Central memory CD8-positive, alpha-beta T cell (primary cell): ENCODE measurements around the gene NGRN.

Experiments used
- ATAC-seq: fragments of 150-1000 bp; cut with Tn5 transposase; replicated peaks from 2 replicates; pipeline ENCODE4 v1.10.0; 2022; ENCODE audit warnings: mild to moderate bottlenecking, moderate FRiP score, moderate number of reproducible peaks; ENCODE audit not compliant: poor library complexity, severe bottlenecking; ENCODE audit errors: extremely low read depth
- DNase-seq, 2 donors: peaks; one replicate each; pipeline ENCODE4 v3.0.0; 2021; ENCODE audit warnings: low spot score in 2 of 2
- H3K27ac Mint-ChIP-seq: one replicate; pipeline ENCODE4 v1.8.0; 2022; ENCODE audit warnings: low read depth, mild to moderate bottlenecking, moderate library complexity, mixed read lengths
- H3K27me3 Mint-ChIP-seq: one replicate; pipeline ENCODE4 v1.8.0; 2022; ENCODE audit warnings: mixed read lengths
- H3K36me3 Mint-ChIP-seq: one replicate; pipeline ENCODE4 v1.8.0; 2022; ENCODE audit warnings: mild to moderate bottlenecking, moderate library complexity, mixed read lengths; ENCODE audit not compliant: insufficient read depth
- H3K4me1 Mint-ChIP-seq: one replicate; pipeline ENCODE4 v1.8.0; 2022; ENCODE audit warnings: mixed read lengths
- H3K4me3 Mint-ChIP-seq: one replicate; pipeline ENCODE4 v1.8.0; 2022; ENCODE audit warnings: mild to moderate bottlenecking, moderate library complexity, mixed read lengths
- H3K9me3 Mint-ChIP-seq: one replicate; pipeline ENCODE4 v1.8.0; 2022; ENCODE audit warnings: mixed read lengths

NGRN gene, protein sequence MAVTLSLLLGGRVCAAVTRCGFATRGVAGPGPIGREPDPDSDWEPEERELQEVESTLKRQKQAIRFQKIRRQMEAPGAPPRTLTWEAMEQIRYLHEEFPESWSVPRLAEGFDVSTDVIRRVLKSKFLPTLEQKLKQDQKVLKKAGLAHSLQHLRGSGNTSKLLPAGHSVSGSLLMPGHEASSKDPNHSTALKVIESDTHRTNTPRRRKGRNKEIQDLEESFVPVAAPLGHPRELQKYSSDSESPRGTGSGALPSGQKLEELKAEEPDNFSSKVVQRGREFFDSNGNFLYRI

DNA sequence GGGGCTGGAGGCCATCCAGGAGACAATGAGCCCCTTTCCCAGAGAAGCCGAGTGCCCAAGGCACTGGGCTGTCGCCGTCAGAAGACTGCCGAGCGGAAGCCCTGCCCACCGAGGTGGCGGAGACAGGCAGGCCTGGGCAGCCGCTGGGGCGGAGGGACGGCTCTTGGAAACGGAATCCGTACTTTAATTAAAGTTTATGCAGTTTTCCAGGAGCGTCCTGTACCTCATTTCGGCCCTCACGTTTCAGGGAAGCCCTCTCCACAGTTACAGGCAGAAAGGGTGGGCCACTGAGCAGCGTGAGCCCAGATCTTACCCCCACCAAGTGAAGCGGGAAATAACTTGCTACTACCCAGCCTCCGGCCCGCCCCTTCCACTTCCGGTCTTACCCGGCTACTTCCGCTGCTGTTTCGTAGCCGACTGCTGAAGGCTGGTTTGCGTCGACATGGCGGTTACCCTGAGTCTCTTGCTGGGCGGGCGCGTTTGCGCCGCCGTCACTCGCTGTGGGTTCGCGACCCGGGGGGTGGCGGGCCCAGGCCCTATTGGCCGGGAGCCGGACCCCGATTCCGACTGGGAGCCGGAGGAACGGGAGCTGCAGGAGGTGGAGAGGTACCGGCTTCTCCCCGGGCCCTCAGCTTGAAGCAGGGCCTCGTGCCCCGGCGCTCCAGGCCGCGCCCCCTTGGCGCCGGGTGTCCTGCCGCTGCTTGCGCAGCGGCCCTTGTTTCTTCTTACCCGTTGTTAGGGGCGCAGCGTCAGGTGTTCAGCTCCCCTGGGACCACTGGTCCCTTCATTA is at the start of gene NGRN:
Gene NGRN, plus strand, starts transcription at position 402 of the 790 bp plus-strand sequence. Its CDS starts 41 bp downstream, at position 443.
- Mint-ChIP-seq H3K4me1 (peaks cover 66% of the 10 kb centered on the region), H3K27ac (peak within 1 kb of the TSS; percentile 99), H3K9me3 (no peaks in the 10 kb centered on the region), H3K4me3 (peak within 1 kb of the TSS; percentile 95), H3K36me3 (peaks cover 37% of the 10 kb centered on the region), H3K27me3 (no peaks in the 10 kb centered on the region)
- DNase-seq (peak; percentile 88 to 89), ATAC-seq (peak; percentile 87)

DNA sequence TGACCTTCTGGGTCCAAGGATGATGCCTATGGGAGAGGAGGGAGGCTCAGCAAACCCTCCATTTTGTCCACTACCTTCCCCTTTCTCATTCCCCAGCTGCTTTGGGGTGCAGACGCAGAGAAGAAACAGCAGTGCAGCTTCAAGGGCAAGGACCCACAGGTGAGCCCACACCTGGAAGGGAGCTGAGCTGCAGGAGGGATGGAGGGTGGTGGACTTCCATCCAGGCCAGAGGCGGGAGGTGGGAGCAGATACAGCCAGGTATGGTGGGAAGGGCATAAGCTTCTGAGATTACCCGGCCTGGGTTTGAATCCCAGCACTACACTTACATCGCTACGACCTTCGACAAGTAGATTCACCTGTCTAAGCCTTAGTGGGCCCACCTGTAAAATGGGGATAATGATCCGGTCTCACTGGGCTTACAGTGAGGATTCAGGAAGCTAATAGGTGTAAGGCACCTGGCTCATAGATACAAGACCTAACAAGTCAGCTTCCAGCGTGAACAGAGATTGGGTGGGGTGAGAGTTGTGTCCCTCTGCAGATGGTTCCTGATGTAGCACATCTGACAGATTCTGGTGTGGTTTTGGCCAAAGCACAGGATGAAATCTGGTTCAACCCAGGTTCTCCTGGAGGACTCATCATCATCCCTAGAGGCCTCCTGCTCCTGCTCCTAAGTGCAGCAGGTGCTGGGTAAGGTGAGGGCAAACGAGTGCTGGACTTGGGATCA is 47.6 kb upstream of the NGRN start:
- no peaks in the 10 kb centered on the region for H3K9me3 Mint-ChIP-seq
- no peak overlapping the region for H3K4me3 Mint-ChIP-seq
- peak overlapping the region; percentile 4 for H3K27ac Mint-ChIP-seq
- DNase-seq, result no peak
- H3K36me3 Mint-ChIP-seq, result peaks cover 13% of the 10 kb centered on the region
- no peaks in the 10 kb centered on the region for H3K27me3 Mint-ChIP-seq
- peaks cover 33% of the 10 kb centered on the region for H3K4me1 Mint-ChIP-seq
- no peak for ATAC-seq

DNA sequence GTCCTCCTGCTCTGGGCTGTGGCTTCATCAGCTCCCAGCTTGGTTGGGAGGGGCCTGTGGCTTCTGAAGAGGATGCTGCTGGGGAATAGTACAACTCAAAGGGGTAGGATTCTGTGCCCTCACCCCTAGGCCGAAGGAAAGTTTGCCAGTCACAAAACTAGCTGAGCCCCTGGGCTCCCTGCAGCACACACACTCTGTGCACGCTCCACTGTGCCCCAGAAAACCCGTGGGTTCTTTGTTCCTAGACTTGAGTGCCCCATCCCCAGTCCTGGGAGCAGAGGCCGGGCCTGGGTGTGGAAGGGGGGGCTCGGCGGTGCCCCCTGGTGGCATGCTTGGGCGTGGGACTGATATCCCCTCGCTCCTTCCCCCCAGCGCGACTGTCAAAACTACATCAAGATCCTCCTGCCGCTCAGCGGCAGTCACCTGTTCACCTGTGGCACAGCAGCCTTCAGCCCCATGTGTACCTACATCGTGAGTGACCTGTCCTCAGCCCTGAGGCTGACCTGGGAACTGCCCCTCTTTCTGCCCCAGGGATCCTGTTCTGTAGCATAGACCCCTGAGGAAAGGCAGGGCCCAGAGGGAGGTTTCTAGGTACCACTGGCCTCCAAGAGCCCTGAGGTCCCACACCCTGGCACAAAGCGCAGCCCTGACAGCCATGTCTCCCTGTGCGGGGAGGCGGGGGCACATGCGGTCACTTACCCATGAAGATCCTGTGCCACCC is 45.9 kb upstream of the NGRN start:
- no peaks in the 10 kb centered on the region for H3K9me3 Mint-ChIP-seq
- ATAC-seq (peak; percentile 78), DNase-seq (peak; percentile 29 to 30)
- peaks cover 25% of the 10 kb centered on the region for H3K4me1 Mint-ChIP-seq
- H3K4me3 Mint-ChIP-seq, result no peak overlapping the region
- H3K36me3 Mint-ChIP-seq, result peaks cover 12% of the 10 kb centered on the region
- H3K27ac Mint-ChIP-seq, result no peak overlapping the region
- H3K27me3 Mint-ChIP-seq, result no peaks in the 10 kb centered on the region

DNA sequence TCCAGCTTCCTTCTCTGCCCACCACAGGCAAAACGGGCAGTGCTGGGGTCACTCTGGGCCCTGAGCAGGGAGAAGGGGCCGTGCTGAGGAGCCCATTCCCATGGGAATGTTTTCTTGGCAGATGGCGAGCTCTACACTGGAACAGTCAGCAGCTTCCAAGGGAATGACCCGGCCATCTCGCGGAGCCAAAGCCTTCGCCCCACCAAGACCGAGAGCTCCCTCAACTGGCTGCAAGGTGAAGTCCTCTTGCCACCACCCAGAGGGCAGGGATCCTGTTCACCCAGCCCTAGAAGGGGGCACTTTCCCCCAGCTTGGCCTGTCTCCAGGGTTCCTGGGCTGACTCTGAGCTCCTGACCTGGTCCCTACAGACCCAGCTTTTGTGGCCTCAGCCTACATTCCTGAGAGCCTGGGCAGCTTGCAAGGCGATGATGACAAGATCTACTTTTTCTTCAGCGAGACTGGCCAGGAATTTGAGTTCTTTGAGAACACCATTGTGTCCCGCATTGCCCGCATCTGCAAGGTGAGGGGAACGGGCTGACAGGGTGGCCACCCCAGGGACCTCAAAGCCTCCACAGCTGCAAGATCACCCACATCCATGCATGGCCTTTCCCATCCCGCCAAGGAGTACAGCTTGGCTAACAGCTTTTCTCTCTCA is 44.1 kb upstream of the NGRN start:
- Mint-ChIP-seq H3K4me3 (no peak overlapping the region), H3K4me1 (peaks cover 16% of the 10 kb centered on the region), H3K27me3 (no peaks in the 10 kb centered on the region), H3K9me3 (no peaks in the 10 kb centered on the region), H3K27ac (no peak overlapping the region), H3K36me3 (peaks cover 14% of the 10 kb centered on the region)
- DNase-seq (no peak), ATAC-seq (no peak)

DNA sequence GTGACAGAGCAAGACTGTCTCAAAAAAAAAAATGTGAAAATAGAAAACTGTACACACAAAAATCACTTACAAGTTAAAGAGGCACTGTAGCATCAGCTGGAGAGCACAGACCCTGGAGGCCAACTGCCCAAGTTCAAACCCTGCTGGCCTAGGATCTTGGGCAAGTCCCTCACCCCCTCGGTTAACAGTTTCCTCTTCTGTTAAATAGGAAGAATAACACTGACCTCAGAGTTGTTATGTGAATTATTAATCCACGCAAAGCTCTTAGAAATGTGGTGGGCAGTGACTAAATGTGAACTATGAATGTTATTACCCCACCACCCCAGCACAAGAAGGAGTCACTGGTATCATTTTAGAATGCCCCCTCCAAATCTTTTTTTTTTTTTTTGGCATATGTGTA is 42.9 kb upstream of the NGRN start:
- Mint-ChIP-seq H3K36me3 (peaks cover 18% of the 10 kb centered on the region), H3K27me3 (no peaks in the 10 kb centered on the region), H3K4me1 (peaks cover 15% of the 10 kb centered on the region), H3K9me3 (no peaks in the 10 kb centered on the region), H3K27ac (no peak overlapping the region), H3K4me3 (no peak overlapping the region)
- DNase-seq (no peak), ATAC-seq (no peak)

DNA sequence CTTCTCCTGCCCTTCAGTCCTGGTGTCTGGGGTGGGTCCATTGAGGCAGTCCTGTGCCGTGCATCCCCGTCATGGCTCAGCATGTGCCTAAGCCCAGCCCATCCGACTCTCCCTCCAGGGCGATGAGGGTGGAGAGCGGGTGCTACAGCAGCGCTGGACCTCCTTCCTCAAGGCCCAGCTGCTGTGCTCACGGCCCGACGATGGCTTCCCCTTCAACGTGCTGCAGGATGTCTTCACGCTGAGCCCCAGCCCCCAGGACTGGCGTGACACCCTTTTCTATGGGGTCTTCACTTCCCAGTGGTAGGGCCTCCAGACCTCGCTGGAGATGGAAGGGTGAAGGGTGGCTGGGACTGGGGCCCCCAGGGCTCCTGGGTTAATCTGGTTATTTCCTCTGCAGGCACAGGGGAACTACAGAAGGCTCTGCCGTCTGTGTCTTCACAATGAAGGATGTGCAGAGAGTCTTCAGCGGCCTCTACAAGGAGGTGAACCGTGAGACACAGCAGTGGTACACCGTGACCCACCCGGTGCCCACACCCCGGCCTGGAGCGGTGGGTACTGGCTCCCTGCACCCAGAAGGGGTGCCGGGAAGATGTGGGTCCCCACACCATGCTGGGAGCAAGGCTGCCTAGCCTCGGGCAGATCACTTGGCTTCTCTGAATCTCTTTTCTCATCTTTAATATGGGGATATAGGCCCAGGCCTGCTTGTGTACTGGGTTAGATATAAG is 41.9 kb upstream of the NGRN start:
- H3K4me1 Mint-ChIP-seq, result peaks cover 13% of the 10 kb centered on the region
- no peaks in the 10 kb centered on the region for H3K27me3 Mint-ChIP-seq
- no peak overlapping the region for H3K4me3 Mint-ChIP-seq
- ATAC-seq (no peak), DNase-seq (no peak)
- no peaks in the 10 kb centered on the region for H3K9me3 Mint-ChIP-seq
- no peak overlapping the region for H3K27ac Mint-ChIP-seq
- peaks cover 18% of the 10 kb centered on the region for H3K36me3 Mint-ChIP-seq

DNA sequence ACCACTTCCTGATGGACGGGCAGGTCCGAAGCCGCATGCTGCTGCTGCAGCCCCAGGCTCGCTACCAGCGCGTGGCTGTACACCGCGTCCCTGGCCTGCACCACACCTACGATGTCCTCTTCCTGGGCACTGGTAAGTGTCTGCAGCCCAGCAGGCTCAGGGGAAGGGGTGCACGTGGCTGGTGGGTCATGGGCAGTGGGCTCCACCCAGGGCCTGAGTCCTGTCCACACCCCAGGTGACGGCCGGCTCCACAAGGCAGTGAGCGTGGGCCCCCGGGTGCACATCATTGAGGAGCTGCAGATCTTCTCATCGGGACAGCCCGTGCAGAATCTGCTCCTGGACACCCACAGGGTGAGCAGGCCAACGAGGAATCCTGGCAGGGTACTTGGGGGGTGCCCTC is 40.4 kb upstream of the NGRN start:
- H3K27me3 Mint-ChIP-seq, result no peaks in the 10 kb centered on the region
- H3K27ac Mint-ChIP-seq, result no peak overlapping the region
- no peaks in the 10 kb centered on the region for H3K9me3 Mint-ChIP-seq
- H3K36me3 Mint-ChIP-seq, result peaks cover 30% of the 10 kb centered on the region
- ATAC-seq, result no peak
- DNase-seq, result no peak
- no peak overlapping the region for H3K4me3 Mint-ChIP-seq
- peaks cover 13% of the 10 kb centered on the region for H3K4me1 Mint-ChIP-seq

DNA sequence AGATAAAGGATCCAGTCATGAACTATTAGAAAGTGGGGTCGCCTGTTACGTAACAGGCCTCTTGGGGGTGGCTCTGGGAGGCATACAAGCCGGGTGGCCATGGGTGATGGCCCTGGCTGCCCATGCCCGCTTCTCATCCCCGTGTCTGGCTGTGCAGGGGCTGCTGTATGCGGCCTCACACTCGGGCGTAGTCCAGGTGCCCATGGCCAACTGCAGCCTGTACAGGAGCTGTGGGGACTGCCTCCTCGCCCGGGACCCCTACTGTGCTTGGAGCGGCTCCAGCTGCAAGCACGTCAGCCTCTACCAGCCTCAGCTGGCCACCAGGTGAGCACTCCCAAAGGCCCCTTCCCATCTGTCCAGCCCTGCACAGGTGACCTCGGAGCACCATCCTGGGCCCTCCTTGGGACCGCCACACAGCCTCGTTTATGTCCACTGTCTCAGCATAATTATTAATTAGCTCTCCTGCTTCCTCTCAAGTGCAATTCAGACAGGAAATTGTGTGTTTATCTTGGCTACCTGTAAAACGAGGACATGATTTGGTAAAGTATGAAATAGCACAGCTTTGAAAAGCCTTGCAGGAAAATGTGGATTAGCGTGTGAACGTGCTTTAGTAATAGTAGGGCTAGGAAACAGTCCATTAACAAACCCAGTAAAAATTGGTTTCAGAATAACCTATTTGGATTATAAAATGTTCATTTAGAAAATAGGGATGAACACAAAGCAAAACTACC is 39.8 kb upstream of the NGRN start:
- DNase-seq (no peak), ATAC-seq (no peak)
- no peaks in the 10 kb centered on the region for H3K9me3 Mint-ChIP-seq
- no peaks in the 10 kb centered on the region for H3K27me3 Mint-ChIP-seq
- peaks cover 18% of the 10 kb centered on the region for H3K4me1 Mint-ChIP-seq
- no peak overlapping the region for H3K4me3 Mint-ChIP-seq
- peaks cover 32% of the 10 kb centered on the region for H3K36me3 Mint-ChIP-seq
- no peak overlapping the region for H3K27ac Mint-ChIP-seq

DNA sequence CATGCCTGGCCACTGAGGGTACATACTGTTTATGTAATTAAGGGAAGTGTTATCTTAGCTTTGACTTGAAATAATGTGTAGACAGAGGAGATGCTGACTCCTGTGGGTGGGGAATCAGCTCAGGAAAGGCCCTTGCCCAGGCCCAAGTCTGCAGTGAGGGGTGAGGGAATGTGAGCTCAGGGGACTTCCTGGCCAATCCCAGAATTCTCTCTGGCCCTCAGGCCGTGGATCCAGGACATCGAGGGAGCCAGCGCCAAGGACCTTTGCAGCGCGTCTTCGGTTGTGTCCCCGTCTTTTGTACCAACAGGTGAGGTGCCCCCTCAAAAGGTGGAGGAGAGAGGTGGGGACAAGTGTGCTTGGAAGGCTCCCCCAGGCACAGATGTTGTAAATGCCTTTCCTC is 38.1 kb upstream of the NGRN start:
- H3K9me3 Mint-ChIP-seq, result no peaks in the 10 kb centered on the region
- no peak overlapping the region for H3K27ac Mint-ChIP-seq
- no peak for ATAC-seq
- H3K4me1 Mint-ChIP-seq, result peaks cover 33% of the 10 kb centered on the region
- H3K36me3 Mint-ChIP-seq, result peaks cover 38% of the 10 kb centered on the region
- H3K4me3 Mint-ChIP-seq, result no peak overlapping the region
- no peak for DNase-seq
- no peaks in the 10 kb centered on the region for H3K27me3 Mint-ChIP-seq

DNA sequence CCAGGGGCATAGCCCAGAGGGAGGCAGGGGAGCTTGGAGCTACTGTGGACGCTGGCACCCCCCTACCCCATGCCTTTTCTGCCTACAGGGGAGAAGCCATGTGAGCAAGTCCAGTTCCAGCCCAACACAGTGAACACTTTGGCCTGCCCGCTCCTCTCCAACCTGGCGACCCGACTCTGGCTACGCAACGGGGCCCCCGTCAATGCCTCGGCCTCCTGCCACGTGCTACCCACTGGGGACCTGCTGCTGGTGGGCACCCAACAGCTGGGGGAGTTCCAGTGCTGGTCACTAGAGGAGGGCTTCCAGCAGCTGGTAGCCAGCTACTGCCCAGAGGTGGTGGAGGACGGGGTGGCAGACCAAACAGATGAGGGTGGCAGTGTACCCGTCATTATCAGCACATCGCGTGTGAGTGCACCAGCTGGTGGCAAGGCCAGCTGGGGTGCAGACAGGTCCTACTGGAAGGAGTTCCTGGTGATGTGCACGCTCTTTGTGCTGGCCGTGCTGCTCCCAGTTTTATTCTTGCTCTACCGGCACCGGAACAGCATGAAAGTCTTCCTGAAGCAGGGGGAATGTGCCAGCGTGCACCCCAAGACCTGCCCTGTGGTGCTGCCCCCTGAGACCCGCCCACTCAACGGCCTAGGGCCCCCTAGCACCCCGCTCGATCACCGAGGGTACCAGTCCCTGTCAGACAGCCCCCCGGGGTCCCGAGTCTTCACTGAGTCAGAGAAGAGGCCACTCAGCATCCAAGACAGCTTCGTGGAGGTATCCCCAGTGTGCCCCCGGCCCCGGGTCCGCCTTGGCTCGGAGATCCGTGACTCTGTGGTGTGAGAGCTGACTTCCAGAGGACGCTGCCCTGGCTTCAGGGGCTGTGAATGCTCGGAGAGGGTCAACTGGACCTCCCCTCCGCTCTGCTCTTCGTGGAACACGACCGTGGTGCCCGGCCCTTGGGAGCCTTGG is 37.4 kb upstream of the NGRN start:
- no peaks in the 10 kb centered on the region for H3K27me3 Mint-ChIP-seq
- no peaks in the 10 kb centered on the region for H3K9me3 Mint-ChIP-seq

More for the DNA sequence above, 37.4 kb upstream of the NGRN start:
- H3K27ac Mint-ChIP-seq, result peak overlapping the region; percentile 99
- DNase-seq, result no peak
- no peak for ATAC-seq
- peaks cover 41% of the 10 kb centered on the region for H3K36me3 Mint-ChIP-seq
- H3K4me3 Mint-ChIP-seq, result no peak overlapping the region
- peaks cover 41% of the 10 kb centered on the region for H3K4me1 Mint-ChIP-seq
